Neutrophil (primary cell): ENCODE results near the gene BCR.

Experiments used
- H3K27ac ChIP-seq: fragments of 200-600 bp; sonication (generic); 2 replicates; pipeline ENCODE4 v1.5.1; 2016; ENCODE audit warnings: mild to moderate bottlenecking, moderate library complexity
- H3K27me3 ChIP-seq: fragments of 200-600 bp; sonication (generic); 2 replicates; pipeline ENCODE4 v1.6.0; 2016; ENCODE audit warnings: mild to moderate bottlenecking
- H3K36me3 ChIP-seq: fragments of 200-600 bp; sonication (generic); 2 replicates; pipeline ENCODE4 v1.5.1; 2017
- H3K4me1 ChIP-seq, 2 experiments: fragments of 200-600 bp in 1 of 2; sonication (generic) in 1 of 2; 1 replicate in 1 of 2; 2 replicates in 1 of 2; pipeline versions ENCODE4 v1.5.1 to v1.6.1; 2013 to 2016; ENCODE audit warnings: low read depth in 1 of 2, low read length in 1 of 2, mild to moderate bottlenecking in 1 of 2, moderate library complexity in 1 of 2; ENCODE audit not compliant: control insufficient read depth in 1 of 2, insufficient read depth in 1 of 2
- H3K4me3 ChIP-seq, 2 experiments: fragments of 200-600 bp in 1 of 2; sonication (generic) in 1 of 2; 1 replicate in 1 of 2; 2 replicates in 1 of 2; pipeline ENCODE4 v1.5.1; 2013 to 2016; ENCODE audit warnings: low read depth in 1 of 2, low read length in 1 of 2, mild to moderate bottlenecking in 1 of 2, moderate library complexity in 1 of 2
- H3K9me3 ChIP-seq: fragments of 200-600 bp; sonication (generic); 2 replicates; pipeline ENCODE4 v1.5.1; 2016
- TF ChIP-seq, protein P1 (sequence below): fragments of 200-600 bp; sonication (generic); IDR thresholded peaks from 2 replicates; pipeline ENCODE4 v1.5.1; 2016; ENCODE audit warnings: antibody characterized with exemption

The BCR gene

DNA sequence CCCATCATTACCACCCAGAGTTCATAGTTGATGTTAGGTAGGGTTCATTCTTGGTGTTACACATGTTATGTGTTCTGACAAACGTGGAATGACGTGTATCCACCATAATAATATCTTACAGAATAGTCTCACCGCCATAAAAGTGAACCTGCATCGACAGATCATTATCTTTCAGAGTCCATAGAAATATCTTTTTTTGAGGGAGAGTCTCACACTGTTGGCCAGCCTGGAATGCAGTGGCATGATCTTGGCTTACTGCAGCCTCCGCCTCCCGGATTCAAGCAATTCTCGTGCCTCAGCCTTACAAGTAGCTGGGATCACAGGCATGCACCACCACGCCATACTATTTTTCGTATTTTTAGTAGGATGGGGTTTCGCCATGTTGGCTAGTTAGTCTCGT is 113.9 kb downstream of the BCR start:
- Histone ChIP-seq H3K27ac (no peak overlapping the region), H3K4me3 (no peak overlapping the region), H3K36me3 (peaks cover 94% of the 10 kb centered on the region), H3K4me1 (no peaks in the 10 kb centered on the region), H3K27me3 (no peaks in the 10 kb centered on the region), H3K9me3 (no peaks in the 10 kb centered on the region)
- TF ChIP-seq, protein P1, sequence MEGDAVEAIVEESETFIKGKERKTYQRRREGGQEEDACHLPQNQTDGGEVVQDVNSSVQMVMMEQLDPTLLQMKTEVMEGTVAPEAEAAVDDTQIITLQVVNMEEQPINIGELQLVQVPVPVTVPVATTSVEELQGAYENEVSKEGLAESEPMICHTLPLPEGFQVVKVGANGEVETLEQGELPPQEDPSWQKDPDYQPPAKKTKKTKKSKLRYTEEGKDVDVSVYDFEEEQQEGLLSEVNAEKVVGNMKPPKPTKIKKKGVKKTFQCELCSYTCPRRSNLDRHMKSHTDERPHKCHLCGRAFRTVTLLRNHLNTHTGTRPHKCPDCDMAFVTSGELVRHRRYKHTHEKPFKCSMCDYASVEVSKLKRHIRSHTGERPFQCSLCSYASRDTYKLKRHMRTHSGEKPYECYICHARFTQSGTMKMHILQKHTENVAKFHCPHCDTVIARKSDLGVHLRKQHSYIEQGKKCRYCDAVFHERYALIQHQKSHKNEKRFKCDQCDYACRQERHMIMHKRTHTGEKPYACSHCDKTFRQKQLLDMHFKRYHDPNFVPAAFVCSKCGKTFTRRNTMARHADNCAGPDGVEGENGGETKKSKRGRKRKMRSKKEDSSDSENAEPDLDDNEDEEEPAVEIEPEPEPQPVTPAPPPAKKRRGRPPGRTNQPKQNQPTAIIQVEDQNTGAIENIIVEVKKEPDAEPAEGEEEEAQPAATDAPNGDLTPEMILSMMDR: no peak

DNA sequence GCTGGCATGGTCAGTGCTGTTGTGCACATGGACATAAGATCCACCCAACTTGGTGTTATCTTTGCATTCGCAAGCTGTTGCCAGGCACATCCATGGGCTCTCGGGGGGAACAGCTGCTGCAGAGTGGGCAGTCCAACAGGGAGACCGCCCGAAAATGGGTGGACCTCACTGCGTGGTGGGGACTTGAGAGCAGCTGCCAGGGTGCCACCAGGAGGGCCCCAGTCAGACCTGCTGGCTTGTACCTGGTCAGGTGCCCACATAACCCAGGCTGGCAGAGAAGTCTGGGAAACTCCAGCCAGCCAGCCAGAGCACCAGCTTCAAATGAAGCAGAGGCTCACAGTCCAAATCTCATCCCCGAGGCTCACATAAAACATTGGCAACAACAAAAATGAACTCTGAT is 120.2 kb downstream of the BCR start:
- TF ChIP-seq, protein P1: no peak
- H3K36me3 ChIP-seq: peaks cover 87% of the 10 kb centered on the region

DNA sequence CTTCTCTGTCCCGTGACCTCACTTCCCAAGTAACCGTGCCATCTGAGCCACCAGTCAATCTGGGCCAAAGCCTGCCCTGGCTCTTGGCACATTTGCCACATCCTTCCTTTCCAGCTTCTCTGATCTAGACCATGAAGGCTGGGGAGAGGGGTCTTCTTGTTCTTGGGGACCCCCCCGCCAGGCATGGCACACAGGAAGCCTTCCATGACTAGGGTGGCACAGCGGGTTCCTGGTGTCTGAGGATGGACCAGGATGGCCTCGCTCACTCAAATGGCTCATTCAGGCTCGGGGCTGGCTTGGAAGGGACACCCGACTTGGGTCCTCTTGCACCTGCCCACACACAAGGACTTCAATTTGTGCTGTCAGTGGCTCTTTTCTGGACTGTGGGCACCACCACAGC is 121.3 kb downstream of the BCR start:
- peaks cover 89% of the 10 kb centered on the region for H3K36me3 ChIP-seq
- TF ChIP-seq, protein P1: no peak

More for the DNA sequence above, 120.2 kb downstream of the BCR start:
- Histone ChIP-seq H3K4me3 (no peak overlapping the region), H3K27ac (no peak overlapping the region), H3K4me1 (no peaks in the 10 kb centered on the region), H3K27me3 (no peaks in the 10 kb centered on the region), H3K9me3 (no peaks in the 10 kb centered on the region)

DNA sequence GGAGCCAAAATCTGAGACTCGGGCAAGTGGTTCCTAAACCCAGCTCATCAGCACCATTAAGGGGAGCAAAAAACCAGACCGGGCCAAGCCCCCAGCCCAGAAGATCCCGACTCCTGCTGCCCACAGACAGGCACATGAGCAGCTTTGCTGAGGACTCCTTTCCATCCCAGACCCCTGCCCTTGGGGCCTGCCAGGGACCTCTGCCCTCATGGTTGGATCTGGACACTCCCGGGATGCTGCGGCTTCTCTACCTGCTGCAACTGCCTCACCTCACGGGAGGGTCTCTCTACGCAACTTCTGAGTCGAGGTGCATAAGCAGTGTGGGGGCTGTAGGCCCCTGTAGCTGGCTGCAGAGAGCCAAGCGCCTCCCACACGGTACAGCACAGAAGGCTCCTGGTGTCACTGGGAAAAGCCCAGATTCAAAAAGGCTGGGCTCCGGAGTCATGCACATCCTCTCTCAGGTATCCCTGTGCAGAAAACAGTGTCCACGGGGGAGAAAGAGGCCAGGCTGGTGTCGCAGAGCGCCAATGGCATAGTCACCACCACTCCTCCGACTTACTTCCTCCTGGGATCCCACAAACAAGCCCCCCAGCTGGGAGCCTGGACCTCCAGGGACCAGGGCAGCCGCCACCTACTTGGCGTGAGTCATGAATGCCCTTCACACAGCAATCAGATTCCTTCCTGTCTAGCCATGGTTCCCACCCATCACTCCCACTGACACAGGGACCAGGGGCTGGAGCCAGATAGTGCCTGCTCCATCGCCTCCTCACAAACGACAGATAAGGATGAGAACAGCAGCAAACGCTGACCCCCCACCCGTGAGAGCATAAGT is 122.1 kb downstream of the BCR start:
- Histone ChIP-seq H3K4me3 (no peak overlapping the region), H3K36me3 (peaks cover 84% of the 10 kb centered on the region), H3K27me3 (no peaks in the 10 kb centered on the region), H3K9me3 (no peaks in the 10 kb centered on the region), H3K27ac (no peak overlapping the region), H3K4me1 (no peaks in the 10 kb centered on the region)
- TF ChIP-seq, protein P1: no peak

More for the DNA sequence above, 121.3 kb downstream of the BCR start:
- no peaks in the 10 kb centered on the region for H3K27me3 ChIP-seq
- no peaks in the 10 kb centered on the region for H3K9me3 ChIP-seq
- no peak overlapping the region for H3K4me3 ChIP-seq
- no peaks in the 10 kb centered on the region for H3K4me1 ChIP-seq
- no peak overlapping the region for H3K27ac ChIP-seq

DNA sequence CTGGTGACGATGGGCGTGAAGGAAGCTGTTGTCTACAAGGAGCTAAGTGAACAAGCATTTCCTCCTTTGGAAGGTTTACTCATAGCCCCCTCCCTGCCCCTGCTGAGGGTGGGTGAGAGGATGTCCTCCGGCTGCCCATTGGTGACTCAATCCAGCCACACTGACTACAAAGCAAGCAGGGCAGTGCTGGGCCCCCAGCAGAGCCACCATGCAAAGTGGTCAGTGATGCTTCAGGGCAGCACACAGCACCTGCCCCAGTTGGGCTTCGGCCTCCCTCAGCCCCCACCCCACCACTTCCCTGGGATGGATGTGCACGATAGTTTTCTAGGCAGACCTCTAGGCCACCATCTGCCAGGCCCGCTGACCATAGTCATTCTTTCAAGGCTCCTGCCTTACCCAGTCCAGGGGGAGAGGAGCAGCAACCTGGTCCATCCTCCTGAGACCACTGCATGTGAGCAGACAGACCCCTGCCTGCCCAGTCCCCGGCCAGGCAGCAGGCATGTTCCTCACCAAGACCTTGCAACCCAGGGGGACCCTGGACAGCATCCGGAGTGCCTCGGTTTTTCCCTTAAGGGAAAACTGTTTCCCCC is 125.1 kb downstream of the BCR start:
- TF ChIP-seq, protein P1: no peak
- no peaks in the 10 kb centered on the region for H3K27me3 ChIP-seq
- H3K4me3 ChIP-seq: no peak overlapping the region
- peaks cover 64% of the 10 kb centered on the region for H3K36me3 ChIP-seq
- H3K4me1 ChIP-seq: no peaks in the 10 kb centered on the region
- H3K9me3 ChIP-seq: no peaks in the 10 kb centered on the region
- no peak overlapping the region for H3K27ac ChIP-seq
